Stimulated activated CD8-positive, alpha-beta memory T cell treated with anti-CD3 and anti-CD28 coated beads, Interleukin-15, amount 100 ng/mL, for 1 hour (primary cell): ENCODE data around the gene MADCAM1.
A peak's percentile ranks its signal among the peaks of the same experiment; 100 is the strongest.

Experiments
- DNase-seq: peaks from one replicate; pipeline ENCODE4 v3.0.0-alpha.2; 2020; ENCODE audit warnings: low read depth

The MADCAM1 gene

GRCh38 chr19:508204-509150 is 12.2 kb downstream of the MADCAM1 start:
- no peak for DNase-seq

GRCh38 chr19:510606-511100 is 14.4 kb downstream of the MADCAM1 start:
- peak; percentile 86 for DNase-seq

GRCh38 chr19:511101-511851 is 15.0 kb downstream of the MADCAM1 start:
- DNase-seq, result peak; percentile 57

GRCh38 chr19:512547-513365 is 16.5 kb downstream of the MADCAM1 start:
- no peak for DNase-seq

GRCh38 chr19:513368-514165 is 17.3 kb downstream of the MADCAM1 start:
- no peak for DNase-seq

- no peak for DNase-seq
These were observed 17.9 kb downstream of the MADCAM1 start for GRCh38 chr19:514166-514663.

GRCh38 chr19:517721-518597 is 21.7 kb downstream of the MADCAM1 start:
- no peak for DNase-seq

GRCh38 chr19:518598-519231 is 22.4 kb downstream of the MADCAM1 start:
- DNase-seq, result no peak

- no peak for DNase-seq
These were observed 23.2 kb downstream of the MADCAM1 start for GRCh38 chr19:519449-519865.

- no peak for DNase-seq
These were observed 26.4 kb downstream of the MADCAM1 start for GRCh38 chr19:522726-523125.

GRCh38 chr19:524062-524674 is 27.9 kb downstream of the MADCAM1 start:
- no peak for DNase-seq

- no peak for DNase-seq
These were observed 28.7 kb downstream of the MADCAM1 start for GRCh38 chr19:525029-525428.

- DNase-seq, result no peak
These were observed 29.7 kb downstream of the MADCAM1 start for GRCh38 chr19:525857-526419.

- no peak for DNase-seq
These were observed 34.1 kb downstream of the MADCAM1 start for GRCh38 chr19:530134-531008.

GRCh38 chr19:531009-531752 is 34.9 kb downstream of the MADCAM1 start:
- peak; percentile 63 for DNase-seq

- DNase-seq, result no peak
These were observed 35.7 kb downstream of the MADCAM1 start, which contains the start of gene CDC34 for GRCh38 chr19:531753-532560. Gene CDC34, plus strand, starts transcription at chr19:531760. Its CDS starts 172 bp downstream, at chr19:531932.
